Erythroblast (primary cell): ENCODE results near the gene BCL2L2.

Experiments
- GATA1 ChIP-seq: IDR thresholded peaks from 2 replicates; pipeline ENCODE4 v1.6.1; 2011; ENCODE audit warnings: low read depth, mild to moderate bottlenecking, control low read depth, low read length, moderate library complexity
- POLR2A ChIP-seq: IDR thresholded peaks from 2 replicates; pipeline ENCODE4 v1.6.1; 2011; ENCODE audit warnings: mild to moderate bottlenecking, low read length

- TF ChIP-seq POLR2A: no peak
- no peak for TF ChIP-seq GATA1
Observed at GRCh38 chr14:23357261-23357660, 50.6 kb downstream of the BCL2L2 start.
